SW480 (cell line): Measurements from ENCODE around the gene ENDOU.
"Not testable (repeated sequence)": the region's sequence is repeated elsewhere in the genome, so short reads cannot be mapped to it uniquely, and the experiment has no call there.

ENCODE experiments used
- DNase-seq: peaks from one replicate; pipeline ENCODE4 v3.0.0-alpha.2; 2016; ENCODE audit warnings: low spot score

The ENDOU gene

GRCh38 chr12:47686645-47687240, 38.5 kb downstream of the ENDOU start:
- DNase-seq = peak; percentile 26

- no peak for DNase-seq
Observed at GRCh38 chr12:47679785-47680184, 45.5 kb downstream of the ENDOU start.

- no peak for DNase-seq
Observed at GRCh38 chr12:47672068-47672467, 53.2 kb downstream of the ENDOU start.

- not testable (repeated sequence) for DNase-seq
Observed at GRCh38 chr12:47667935-47668334, 57.4 kb downstream of the ENDOU start.
